MCF 10A (cell line): Measurements from ENCODE around the gene SNRNP27. TPM values are rescaled to one million over a fixed set of nuclear protein-coding genes. Genes with fewer than 3 reads are reported as not detected.

ENCODE experiments used
- BruUV-seq: library from RNA; stranded (reverse); fragments of 400-500 nt; replicated peaks from 2 replicates; lab custom pipeline; 2021; lab: Mats Ljungman, UMichigan
- CTCF ChIA-PET: fragments of 300-600 bp; sonication (Branson Sonifier 250); formaldehyde crosslinking; extraction: SDS; loops from one replicate; lab custom pipeline; 2021; ENCODE audit warnings: antibody characterized with exemption, inconsistent platforms; lab: Yijun Ruan, JAX
- POLR2A ChIA-PET: fragments of 300-600, 350-650 bp; sonication (Branson Sonifier 250); formaldehyde crosslinking; extraction: SDS; loops from one replicate; lab custom pipeline; 2020; ENCODE audit warnings: antibody characterized with exemption, inconsistent platforms; lab: Yijun Ruan, JAX
- DNase-seq: peaks from one replicate; pipeline ENCODE4 v3.0.0-alpha.2; 2018; ENCODE audit not compliant: unreplicated experiment
- H3K27ac Mint-ChIP-seq: one replicate; pipeline ENCODE4 v1.8.0; 2022; ENCODE audit warnings: mild to moderate bottlenecking, low read depth, mixed read lengths; ENCODE audit not compliant: unreplicated experiment
- H3K27me3 Mint-ChIP-seq: one replicate; pipeline ENCODE4 v1.8.0; 2022; ENCODE audit warnings: mixed read lengths; ENCODE audit not compliant: insufficient read depth, unreplicated experiment
- H3K36me3 Mint-ChIP-seq: one replicate; pipeline ENCODE4 v1.8.0; 2022; ENCODE audit warnings: mild to moderate bottlenecking, moderate library complexity, mixed read lengths; ENCODE audit not compliant: insufficient read depth, unreplicated experiment
- H3K4me1 Mint-ChIP-seq: one replicate; pipeline ENCODE4 v1.8.0; 2022; ENCODE audit warnings: mixed read lengths; ENCODE audit not compliant: insufficient read depth, unreplicated experiment
- H3K4me3 Mint-ChIP-seq: one replicate; pipeline ENCODE4 v1.8.0; 2022; ENCODE audit warnings: mild to moderate bottlenecking, moderate library complexity, mixed read lengths; ENCODE audit not compliant: unreplicated experiment
- H3K9me3 Mint-ChIP-seq: one replicate; pipeline ENCODE4 v1.8.0; 2022; ENCODE audit warnings: mixed read lengths; ENCODE audit not compliant: unreplicated experiment
- CTCF ChIP-seq: fragments of 200-600 bp; IDR thresholded peaks from one replicate; pipeline ENCODE4 v1.8.0; 2022; ENCODE audit warnings: antibody characterized with exemption, mild to moderate bottlenecking; ENCODE audit not compliant: unreplicated experiment
- intact Hi-C: fragments of 100-400 bp; cut with micrococcal nuclease; formaldehyde crosslinking; loops from 2 replicates; pipeline ENCODE4 v1.14.1; 2022
- total RNA-seq: library from RNA; stranded (reverse); gene quantifications from 2 replicates; pipeline ENCODE4 v1.2.3, GENCODE V29; 2022

Gene SNRNP27
- total RNA-seq, 1 experiment from 2014 or later, result 68.9 TPM

GRCh38 chr2:69931832-69932595 lies 38.3 kb downstream of the SNRNP27 start:
- peaks cover 25% of the 10 kb centered on the region for H3K4me1 Mint-ChIP-seq
- BruUV-seq, result no TSS peak
- DNase-seq, result no peak

GRCh38 chr2:69932596-69932922 lies 38.8 kb downstream of the SNRNP27 start:
- POLR2A ChIA-PET, result interaction anchor here (1.4 to 4.0 kb wide), 4 partner anchors 12 to 155 kb away, joined by 4 to 26 read pairs (median 14); partner anchors contain the start of genes MXD1 and PCBP1
- intact Hi-C loops, result no loop called here

More at GRCh38 chr2:69931832-69932595, 38.3 kb downstream of the SNRNP27 start:
- Mint-ChIP-seq H3K4me3 (no peak overlapping the region), H3K9me3 (no peaks in the 10 kb centered on the region), H3K27ac (peak overlapping the region; percentile 53), H3K27me3 (no peaks in the 10 kb centered on the region), H3K36me3 (peaks cover 62% of the 10 kb centered on the region)
- ChIA-PET CTCF (interaction anchor here (0.6 kb wide), 2 partner anchors 74 to 1214 kb away, joined by 3 read pairs; no protein-coding TSS in a partner anchor), POLR2A (interaction anchor here (1.0 to 4.0 kb wide), 5 partner anchors 11 to 155 kb away, joined by 3 to 26 read pairs (median 5); partner anchors contain the start of genes MXD1 and PCBP1)
- TF ChIP-seq CTCF, result no peak
- intact Hi-C loops, result no loop called here

GRCh38 chr2:69933254-69933828 lies 39.6 kb downstream of the SNRNP27 start:
- intact Hi-C loops, result no loop called here

More at GRCh38 chr2:69932596-69932922, 38.8 kb downstream of the SNRNP27 start:
- Mint-ChIP-seq H3K27ac (no peak overlapping the region), H3K4me3 (no peak overlapping the region), H3K27me3 (no peaks in the 10 kb centered on the region), H3K4me1 (peaks cover 21% of the 10 kb centered on the region), H3K9me3 (no peaks in the 10 kb centered on the region), H3K36me3 (peaks cover 64% of the 10 kb centered on the region)
- DNase-seq, result no peak
- TF ChIP-seq CTCF, result no peak
- no TSS peak for BruUV-seq
- CTCF ChIA-PET, result interaction anchor here (0.6 kb wide), 1 partner anchor 1214 kb away, joined by 3 read pairs; no protein-coding TSS in a partner anchor

More at GRCh38 chr2:69933254-69933828, 39.6 kb downstream of the SNRNP27 start:
- DNase-seq, result no peak
- H3K27ac Mint-ChIP-seq, result peak overlapping the region; percentile 5
- TF ChIP-seq CTCF, result no peak
- H3K36me3 Mint-ChIP-seq, result peaks cover 69% of the 10 kb centered on the region
- POLR2A ChIA-PET, result interaction anchor here (0.8 to 4.0 kb wide), 8 partner anchors 9 to 316 kb away, joined by 3 to 26 read pairs (median 3); partner anchors contain the start of genes MXD1, PCBP1 and TIA1
- peaks cover 21% of the 10 kb centered on the region for H3K4me1 Mint-ChIP-seq
- no peak overlapping the region for H3K4me3 Mint-ChIP-seq
- CTCF ChIA-PET, result interaction anchor here (0.6 to 1.0 kb wide), 4 partner anchors 132 to 557 kb away, joined by 3 to 4 read pairs (median 3); no protein-coding TSS in a partner anchor
- no TSS peak for BruUV-seq
- no peaks in the 10 kb centered on the region for H3K9me3 Mint-ChIP-seq
- H3K27me3 Mint-ChIP-seq, result no peaks in the 10 kb centered on the region
